NK-92 (cell line): ENCODE results near the gene PITPNM1.

Experiments
- DNase-seq: peaks from one replicate; lab custom pipeline; 2025; ENCODE audit not compliant: unreplicated experiment; lab: John Stamatoyannopoulos, UW

Gene PITPNM1

GRCh38 chr11:67504005-67504949, 886 bp downstream of the PITPNM1 start:
- no peak for DNase-seq

GRCh38 chr11:67503119-67504004, 1.8 kb downstream of the PITPNM1 start:
- no peak for DNase-seq

DNA sequence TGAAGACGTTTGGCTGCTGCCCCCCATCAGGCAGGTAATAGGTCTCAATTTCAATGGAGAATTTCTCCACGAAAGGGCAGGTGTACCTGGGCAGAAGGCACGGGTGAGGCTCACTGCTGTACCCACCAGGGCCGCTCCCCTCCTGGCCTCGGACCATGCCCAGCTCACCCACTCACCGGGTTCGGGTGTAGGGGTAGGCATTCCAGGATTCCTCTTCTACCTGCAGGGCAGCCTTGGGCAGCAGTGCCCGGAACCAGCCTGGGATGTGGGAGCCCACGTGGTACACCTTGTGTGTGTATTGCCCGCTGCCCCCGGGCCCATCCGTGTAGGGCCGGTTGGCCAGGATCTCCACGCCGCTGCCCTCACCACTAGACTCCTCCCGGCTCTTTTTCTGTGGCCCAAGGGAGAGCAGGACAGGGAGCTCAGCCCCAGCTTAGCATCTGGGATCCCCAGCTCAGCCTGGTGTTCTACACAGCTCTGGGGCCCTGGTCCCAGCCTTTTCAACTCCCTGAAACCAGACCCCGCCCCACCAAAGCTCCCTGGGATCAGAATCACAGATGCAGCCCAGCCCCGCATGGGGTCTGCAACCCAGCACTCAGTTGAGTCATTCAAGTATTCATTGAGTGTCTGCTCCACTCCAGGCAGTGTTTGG, 2.7 kb downstream of the PITPNM1 start:
- DNase-seq: no peak

DNA sequence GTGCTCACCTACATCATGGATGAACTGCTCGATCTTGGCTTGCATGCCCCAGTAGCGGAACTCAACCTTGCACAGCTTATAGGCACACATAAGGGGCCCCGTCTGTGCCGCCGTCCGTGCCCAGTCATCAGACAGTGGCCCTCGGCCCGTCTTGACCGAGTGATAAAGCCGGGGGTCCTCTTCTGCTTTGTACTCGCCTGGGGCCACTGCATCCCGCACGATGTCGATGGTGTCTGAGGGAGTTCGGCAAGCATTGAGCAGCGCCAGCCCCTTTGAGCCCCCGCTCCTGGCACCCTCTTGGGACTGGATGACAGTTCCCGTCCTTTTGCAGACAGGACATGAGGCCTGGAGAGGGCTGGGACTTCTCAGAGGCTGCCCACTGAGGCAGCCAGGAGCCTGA, 3.3 kb downstream of the PITPNM1 start:
- DNase-seq: no peak

DNA sequence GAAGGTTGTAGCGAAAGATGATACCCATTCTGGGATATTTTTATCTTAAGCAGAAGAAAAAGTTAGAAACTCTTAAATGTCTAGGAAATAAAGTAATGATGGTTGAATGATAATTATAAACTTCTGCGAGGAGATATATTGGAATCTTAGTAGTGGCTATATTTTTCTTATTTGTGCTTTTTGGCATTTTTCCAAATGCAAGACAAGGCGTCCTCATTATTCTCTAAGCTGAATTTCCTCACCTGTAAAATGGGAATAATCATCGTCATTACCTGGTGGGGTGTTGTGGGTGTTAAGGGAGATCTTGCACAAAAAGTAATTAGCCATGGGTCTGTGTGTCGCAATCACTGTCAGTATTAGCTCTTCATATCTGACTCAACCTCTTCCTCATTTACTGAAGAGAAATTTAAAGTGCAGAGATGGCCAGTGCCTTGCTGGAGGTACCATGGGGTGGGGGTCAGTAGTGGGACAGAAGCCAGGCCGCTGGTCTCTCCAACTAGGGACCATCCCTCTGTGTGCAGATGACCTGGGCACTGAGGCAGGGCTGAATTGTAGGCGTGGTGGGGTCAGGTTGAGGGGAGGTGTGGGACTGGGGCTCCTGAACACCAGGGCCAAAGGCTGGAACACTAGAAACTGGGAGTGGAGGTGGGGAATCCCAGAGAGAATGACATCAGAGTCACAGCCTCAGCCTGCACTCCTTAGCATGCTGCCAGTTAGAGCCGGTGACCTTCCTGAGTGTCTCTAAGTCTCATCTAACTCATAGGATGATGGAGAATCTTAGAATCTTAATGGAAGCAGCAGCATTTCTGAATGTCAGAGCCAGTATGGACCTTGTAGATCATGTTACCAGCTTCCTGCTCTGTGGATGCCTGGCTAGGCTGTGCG, 4.1 kb downstream of the PITPNM1 start:
- no peak for DNase-seq

GRCh38 chr11:67500484-67500821, 4.7 kb downstream of the PITPNM1 start:
- no peak for DNase-seq

GRCh38 chr11:67499808-67500483, 5.2 kb downstream of the PITPNM1 start:
- no peak for DNase-seq

DNA sequence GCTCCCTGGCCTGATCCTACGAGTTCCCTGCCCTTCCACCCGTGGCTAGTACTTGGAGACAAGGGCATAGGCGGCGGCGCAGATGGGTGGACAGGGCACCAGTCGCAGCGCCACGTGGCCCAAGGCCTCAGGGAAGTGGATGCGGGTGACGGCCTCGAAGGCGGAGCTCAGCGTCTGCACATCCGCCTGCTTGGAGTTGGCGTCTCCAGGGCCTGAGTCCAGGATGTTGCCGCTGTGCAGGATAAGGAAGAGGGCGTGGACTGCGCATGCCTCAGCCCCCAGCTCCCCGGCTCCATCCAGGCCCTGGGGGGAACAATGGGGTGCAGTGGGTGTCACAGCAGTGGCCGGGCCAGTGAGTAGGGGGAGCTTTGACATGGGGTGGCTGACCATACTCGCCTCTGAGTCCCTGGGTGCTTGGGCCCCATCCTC, 6.6 kb downstream of the PITPNM1 start:
- no peak for DNase-seq

DNA sequence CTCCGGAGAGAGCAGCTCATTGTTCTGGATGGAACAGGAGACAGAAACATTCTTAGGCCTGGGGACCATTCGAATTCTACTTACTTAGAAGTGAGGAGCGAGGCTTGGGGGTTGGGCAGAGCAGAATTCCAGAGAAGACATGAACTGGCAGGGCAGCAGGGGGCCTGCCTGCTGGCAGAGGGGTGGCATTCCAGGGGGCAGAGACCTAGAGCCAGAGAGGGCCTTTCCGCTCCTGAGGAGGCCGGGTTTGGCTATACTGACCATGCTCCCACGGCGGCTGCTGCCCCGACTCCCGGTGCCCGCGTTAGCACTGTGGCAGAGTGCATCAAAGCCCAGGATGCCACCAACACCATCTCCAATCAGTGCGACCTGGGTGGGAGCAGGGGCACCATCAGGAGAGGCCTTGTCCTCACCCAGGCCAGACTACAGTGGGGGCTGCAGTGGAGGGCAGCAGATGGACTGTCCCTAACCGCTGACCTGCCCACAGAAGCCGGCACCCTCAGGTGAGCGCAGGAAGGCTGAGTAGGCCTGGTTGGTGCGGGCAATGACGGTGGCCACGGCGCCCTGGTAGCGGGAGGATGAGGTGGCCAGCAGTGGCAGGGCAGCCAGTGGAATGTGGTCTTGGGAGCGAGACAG, 7.4 kb downstream of the PITPNM1 start:
- no peak for DNase-seq

GRCh38 chr11:67496113-67496512, 9.1 kb downstream of the PITPNM1 start:
- DNase-seq: no peak

- no peak for DNase-seq
Measured at GRCh38 chr11:67495234-67496005, 9.7 kb downstream of the PITPNM1 start.

DNA sequence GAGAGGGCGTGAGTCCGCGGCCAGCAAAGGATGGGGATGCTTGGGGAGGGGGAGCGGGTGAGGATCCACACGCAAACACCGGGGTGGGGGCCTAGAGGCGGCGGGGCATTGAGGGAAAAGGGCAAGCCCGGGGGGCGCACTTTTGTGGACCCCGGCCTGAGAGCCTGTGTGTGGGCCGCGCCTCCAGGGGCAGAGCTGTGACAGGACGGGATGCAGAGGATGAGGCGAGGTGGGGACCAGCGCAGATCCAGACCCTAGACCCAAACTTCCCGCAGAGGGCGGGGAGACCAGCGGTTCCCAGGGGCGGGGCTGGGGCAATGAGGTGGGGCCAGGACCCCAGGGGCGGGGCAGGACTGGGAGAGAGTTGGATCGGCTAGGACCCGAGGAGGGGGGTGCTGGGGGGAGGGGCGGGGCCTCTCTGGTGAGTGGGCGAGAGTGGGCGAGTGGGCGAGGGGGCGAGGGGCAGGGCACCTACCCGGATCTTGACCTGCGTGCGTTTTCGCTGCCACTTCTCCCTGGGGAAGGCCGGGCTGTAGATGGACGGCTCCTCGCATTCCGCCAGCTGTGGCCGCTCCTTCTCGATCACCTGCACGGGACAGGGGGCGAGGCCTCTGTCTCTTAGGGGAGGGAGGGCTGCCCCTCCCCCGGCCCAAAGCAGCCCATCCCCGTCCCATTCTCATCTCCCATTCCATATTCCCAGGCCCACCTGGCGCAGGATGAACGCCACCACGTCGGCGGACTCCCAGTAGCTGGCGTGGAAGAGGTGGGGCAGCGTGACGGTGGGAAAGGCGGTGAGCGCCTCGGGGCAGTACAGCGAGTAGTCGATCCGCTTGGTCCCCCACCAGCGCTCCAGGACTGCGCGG, 10.6 kb downstream of the PITPNM1 start:
- no peak for DNase-seq

DNA sequence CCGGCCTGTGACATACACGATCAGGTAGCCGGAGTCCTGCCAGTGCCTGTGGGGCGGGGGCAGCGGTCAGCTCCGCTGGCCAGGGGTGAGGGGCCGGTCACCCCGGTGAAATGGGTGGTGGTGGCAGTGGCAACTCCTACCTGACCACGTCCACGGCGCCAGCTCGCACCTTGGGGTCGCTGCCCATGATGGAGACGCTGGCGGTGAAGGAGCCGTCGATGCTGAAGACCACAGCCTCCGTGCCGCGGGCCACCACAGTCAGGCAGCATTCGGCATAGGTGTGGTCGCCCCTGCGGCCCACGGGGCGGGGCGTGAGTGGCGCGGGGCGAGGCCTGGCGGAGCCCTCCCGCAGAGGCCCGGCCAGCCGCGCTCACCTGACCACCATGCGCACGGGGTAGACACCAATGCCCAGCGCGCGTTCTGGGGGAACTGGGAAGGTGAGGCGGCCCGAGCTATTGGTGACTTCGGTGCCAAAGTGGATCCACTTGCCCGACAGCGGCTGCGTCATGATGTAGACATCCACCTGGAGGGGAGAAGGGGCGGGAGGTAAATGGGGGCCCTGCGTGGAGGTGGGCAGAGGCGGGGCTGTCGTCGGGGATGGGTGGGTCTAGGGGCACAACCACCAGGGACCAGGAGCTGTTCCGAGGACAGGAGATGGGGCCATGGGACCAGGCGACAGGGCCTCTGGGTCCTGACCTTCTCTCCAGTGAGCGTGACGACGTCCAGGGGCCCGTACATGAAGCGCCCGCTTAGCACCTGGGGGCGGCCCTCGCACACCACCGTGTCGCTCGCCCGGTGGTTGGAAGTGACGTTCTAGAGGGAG, 11.4 kb downstream of the PITPNM1 start:
- DNase-seq: no peak

DNA sequence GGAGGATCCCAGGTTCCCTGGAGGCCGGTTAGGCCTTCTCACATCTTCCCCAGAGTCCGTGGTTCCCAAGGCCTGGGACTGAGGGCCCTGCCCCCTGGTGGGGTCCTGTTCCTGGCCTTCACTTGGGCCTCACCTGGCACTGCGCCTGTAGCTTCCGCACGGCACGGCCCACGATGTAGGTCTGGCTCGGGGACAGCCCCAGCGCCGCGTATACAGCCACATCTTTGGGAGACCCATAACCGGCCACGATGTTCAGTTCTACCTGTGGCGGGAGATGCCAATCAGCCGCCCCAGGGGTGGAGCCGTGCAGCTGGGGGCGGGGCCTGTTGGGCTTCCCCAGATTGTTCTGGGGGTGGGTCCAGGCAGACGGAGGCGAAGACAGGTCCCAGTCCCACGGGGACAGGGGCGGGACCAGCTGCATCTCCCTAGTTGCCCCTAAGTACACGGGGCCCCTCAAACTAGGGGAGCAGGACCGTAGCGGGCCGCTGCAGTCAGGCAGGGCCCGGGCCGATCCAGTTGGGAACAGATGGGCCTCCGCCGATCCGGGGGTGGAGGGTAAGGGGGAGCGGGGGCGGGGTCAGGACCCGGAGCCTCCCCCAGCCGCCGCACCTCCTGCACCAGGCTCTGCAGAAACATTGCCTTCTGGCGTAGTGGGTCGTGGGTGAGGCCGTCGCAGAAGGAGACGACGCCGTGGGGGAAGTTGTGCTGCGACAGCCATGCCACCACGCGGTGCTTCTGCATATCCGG, 12.2 kb downstream of the PITPNM1 start:
- no peak for DNase-seq

DNA sequence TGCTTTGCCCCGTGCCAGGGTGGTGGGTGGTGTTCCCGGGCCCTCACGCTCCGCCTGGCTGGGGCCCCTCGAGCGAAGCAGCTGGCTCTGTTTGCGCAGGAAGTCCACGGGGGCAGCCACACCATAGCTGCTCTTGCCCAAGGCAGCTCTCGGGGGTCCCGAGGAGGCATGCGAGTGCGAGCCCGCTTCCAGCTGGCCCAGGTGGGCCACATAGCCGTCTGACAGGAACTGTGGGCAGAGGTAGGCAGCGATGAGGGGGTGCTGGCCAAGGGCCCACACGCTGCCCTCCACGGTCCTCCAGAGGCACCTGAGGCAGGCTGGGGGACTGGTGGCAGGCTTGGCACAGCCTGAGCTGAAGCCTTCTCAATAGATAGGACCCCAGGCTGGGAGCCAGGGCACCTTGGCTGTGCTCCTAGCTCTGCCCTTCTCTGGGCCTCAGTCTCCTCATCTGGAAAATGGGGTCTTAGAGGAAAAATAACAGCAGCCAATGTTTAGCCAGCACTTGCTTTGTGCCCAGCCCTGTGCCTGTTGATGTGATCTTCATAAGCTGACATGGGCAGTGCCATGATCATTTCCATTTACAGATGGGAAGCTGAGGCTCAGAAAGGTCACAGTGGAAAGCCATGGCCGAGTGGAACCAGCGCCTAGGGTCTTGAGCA, 13.0 kb downstream of the PITPNM1 start:
- no peak for DNase-seq
